Activated T-cell treated with anti-CD3 and anti-CD28 coated beads for 24 hours (primary cell): ENCODE results near the gene HOXA3.

Experiments
- DNase-seq: peaks from one replicate; pipeline ENCODE4 v3.0.0-alpha.2; 2020; ENCODE audit warnings: low read depth

HOXA3 gene

DNA sequence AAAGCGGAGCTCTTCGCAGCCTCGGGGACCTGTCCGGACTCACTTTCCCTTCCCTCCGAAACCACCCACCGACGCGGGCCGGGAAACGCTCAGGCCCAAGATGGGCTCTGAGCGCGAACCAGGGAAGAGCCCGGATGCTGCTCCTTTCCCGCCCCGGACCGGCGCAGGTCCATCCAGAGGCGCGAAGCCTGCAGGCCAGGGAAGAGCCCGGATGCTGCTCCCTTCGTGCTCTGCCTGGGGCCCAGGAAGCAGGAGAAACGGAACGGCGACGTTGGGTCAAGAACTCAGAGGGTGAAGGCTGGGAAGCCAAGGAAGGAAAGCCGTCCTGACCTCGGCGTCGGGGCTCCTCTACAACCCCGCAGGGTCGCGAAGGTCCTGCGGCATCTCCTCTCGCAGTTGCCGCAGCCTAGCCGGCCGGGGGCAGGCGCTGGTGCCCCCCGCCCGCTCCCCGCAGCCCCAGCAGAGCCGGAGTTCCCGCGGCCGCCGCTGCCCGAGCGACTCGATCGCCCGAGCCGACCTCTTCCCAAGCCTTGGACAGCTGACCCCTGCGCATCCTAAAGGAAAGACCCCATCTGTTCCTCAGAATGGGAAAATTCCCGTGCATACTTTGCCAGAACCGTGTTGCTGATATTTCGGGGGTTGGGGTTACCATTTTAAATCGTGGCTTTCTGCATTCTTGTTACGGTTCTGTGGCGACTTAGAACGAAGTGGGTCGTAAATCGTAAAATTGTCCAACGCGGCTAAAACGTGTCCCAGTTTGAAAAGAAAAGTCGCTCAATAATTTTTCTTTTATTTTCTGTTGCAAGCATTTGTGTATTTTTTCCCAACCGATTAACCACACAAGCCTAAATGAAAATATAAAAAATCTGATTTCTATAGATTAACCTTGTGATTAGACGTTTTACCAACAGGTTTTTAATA, 64.1 kb downstream of the HOXA3 start:
- DNase-seq, result no peak

DNA sequence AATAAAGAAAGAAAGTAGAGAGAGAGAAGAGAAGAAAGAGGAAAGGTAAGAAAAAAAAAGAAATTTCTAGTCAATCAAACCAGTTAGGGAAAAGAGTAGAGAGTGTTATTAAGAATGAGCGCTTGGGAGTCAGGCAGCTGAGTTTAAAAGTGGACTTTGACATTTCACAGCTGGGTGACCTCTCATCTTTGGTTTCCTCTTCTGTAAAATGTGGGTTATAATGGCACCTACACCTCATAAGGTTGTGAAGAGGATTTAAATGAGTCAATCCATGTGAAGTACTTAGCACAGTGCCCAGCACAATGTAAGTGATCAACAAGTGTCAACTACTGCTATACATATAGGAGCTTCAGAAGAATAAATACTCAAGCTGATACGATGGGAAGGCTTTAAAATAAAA, 68.7 kb downstream of the HOXA3 start:
- no peak for DNase-seq

DNA sequence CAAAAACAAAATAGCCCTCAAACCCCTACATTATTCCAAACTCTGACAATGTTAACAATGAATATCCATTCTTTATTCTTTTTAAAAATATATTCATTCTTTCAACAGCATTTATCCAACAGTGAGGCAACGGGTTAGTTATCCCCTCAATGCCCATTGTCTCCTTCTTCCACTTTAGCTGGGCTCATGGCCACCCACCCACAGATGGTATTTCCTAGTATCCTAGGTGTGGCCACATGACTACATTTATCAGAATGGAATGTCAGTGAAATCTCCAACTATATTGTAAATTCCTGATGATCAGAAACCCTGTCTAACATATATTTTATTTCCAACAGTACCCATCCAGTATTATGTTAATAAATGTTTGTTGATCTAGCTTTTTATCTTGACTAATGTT, 70.2 kb downstream of the HOXA3 start:
- no peak for DNase-seq

DNA sequence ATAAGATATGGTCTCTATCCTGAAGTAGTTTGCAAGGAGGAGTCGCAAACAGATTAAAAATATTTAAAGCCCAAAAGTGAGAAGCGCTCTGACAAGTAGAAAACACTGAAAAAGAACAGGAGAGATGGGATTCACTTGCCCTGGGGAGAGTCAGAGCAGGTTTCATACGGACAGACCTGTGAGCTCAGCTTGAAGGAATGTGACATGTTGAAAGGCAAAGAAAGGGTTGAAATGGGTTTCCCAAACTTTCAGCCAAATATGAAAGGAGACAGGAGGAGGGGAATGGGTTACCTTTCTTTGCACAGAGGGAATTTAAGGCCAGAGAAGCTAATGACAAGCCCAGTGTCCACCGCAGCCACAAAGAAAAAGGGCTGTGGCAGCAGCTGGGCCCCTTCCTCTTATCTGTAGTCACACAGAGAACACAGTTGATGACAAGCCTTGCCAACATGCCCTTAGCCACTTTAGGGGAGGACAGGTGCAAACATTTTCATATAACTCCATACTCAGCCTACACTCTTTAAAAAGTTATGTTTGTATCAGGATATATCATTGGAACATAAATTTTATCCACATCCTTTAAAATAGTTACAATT, 71.4 kb downstream of the HOXA3 start:
- DNase-seq, result no peak

DNA sequence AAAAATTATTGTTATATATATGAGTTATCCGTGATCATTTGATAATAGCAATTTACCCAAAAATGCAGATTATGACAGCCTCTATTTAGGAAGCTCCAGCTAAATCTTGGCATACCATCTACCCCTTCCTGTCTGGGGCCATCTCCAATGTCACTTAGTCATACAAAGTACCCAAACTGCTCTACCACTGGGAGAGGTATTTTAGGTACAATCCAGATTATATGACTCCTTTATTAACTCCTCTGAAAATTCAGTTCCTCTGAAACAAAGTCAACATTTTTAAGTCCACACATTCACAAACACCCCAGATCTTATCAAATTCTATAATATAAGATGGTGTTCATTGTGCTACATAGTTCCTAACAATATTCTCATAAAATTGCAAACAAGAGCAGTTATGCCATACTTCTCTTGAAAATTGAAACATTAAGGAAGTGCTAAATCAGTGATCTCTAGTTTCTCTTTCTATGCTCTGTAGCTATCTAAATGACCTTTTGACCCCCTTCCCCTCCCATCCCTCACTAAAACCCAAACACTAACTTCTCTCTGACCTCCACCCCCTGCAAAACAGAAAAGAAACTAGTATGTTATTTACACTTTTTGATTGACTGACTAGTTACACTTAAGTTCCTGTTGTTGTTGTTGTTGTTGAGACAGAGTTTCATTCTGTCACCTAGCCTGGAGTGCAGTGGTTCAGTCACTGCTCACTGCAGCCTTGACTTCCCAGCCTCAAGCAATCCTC, 73.0 kb downstream of the HOXA3 start:
- no peak for DNase-seq

DNA sequence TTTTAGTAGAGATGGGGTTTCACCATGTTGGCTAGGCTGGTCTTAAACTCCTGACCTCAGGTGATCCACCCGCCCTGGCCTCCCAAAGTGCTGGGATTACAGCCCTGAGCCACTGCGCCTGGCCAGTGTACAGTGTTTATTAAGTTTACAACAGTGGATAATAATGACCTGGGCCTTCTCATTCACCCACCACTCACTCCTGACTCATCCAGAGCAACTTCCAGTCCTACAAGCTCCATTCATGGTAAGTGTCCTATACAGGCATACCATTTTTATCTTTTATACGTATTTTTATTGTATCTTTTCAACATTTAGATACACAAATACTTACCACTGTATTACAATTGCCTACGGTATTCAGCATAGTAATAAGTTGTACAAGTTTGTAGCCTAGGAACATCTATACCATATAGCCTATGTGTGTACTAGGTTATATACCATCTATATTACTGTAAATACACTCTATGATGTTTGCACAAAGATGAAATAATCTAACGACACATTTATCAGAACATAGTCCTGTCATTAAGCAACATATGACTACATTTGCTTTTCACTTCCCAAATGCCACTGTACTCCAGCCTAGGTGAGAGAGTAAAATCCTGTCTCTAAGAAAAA, 73.7 kb downstream of the HOXA3 start:
- no peak for DNase-seq

DNA sequence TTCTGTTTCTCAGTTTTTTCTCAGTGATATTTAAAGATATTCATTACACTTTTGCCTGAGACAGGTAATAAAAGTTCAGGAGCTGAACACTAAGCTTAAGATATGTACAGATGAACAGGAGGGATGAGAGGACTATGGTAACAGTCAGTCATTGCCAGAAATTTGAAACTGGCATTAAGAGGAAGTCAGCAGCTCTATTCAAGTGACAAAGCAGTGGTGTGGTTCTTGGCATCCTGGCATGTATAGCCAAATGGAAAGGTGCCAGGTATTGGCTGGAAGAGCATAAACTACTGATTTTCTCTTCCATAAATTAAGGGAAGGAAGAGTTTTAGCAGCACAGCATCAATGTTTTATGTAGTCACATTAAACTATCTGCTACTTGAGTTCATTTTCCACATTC, 79.3 kb downstream of the HOXA3 start:
- no peak for DNase-seq

DNA sequence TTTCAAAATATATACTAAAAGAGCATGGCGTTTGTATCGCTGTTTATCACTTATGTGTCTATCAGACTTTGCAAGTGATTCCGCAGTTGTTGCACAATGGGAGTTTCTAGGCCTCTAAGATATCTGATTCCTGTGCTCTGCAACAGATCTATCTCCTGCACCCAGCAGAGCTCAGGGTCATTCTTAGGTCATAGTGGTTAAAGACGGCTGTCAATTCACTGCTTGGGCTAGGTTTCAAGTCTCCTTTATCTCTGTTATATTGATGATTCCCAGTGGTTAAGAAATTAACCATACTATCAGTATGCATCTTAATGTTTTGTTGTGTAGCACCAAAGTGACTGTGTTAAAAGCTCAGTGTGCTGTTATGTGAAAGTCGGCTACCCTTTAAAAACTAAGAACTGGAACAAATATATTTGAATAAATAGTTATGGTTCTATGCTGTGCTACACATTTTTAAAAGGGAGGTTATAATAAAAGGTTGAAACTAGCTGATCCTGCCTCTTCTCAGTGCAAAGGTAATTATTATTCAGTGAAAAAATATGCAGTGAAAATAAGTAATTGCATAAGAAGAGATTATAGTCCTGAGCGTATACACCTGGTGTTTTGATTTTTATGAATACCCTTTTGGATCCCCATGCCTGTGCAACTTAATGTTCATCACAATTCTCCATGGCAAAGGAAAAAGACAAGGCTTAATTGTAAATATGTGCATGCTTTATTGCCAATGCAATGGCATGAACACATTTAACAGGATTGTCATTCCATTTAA, 80.6 kb downstream of the HOXA3 start:
- DNase-seq, result no peak

DNA sequence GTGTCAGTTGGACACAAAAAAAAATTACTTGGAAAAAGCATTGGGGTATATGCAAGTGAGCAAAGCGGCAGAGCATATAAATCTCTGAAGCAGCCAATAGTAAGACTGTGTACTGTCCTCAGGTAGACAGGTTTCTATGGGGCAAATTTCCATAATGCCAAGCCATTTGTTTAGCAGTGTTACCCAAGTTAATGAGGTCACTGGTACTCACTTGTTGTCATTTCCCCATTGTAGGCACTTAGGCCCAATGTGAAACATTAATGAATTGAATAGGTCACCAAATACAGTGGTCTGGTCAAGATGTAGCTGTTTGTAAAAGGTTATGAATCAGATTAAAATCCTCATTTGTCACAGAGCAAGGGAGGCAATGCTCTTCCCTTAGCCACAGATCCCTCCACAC, 84.1 kb downstream of the HOXA3 start:
- DNase-seq, result no peak

DNA sequence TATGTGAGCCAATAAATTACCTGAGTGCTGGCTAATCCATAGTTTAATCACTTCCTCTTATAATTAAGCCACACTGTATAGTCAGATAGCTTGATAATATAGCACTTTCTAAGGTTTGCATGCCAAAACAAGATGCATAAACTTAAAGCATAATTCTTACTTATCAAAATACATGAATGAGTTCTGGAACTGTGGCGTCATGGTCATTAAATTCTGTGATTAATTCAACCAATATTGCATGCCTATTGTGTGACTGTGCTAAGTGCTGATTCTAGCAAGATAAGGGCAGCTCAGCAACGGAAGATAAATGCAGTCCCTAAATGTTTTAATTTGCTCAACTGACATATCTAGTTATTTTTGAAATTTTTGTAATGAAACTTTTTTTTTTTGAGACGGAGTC, 86.2 kb downstream of the HOXA3 start:
- no peak for DNase-seq

DNA sequence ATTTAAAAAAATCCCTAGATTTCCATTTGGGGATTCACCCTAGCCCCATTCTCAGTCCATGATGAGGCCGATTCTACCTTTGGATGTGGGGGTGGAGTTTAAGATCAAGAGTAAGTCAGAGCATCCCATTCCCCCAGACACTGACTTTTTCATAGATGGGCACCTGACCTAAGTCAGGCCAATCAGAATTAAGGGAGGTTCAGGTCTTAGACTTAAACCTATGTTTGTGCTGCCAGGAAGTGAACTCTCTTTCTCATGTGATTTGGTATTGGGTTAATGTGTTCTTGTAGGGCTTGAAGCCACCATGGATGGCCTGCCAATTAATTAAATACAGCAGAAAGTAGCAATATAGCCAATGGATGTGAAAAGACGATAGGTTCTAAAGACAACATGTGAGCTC, 86.7 kb downstream of the HOXA3 start:
- no peak for DNase-seq

DNA sequence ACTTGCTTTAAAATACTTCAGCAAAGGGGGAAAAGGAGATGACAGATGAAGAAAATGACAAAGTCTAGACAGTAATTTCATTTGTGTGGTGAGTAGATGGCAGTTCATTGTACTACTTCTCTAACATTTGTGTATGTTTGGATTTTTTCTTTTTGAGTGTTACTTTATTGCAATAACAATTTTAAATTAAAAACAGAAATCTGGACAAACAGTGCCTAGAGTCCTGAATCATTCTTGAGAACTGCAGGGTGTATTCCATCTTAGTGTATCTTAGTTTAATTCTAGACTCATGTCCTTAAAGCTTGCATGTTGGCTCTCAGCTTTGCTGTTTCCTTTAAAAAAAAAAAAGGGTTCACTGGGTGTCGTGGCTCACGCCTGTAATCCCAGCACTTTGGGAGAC, 87.7 kb downstream of the HOXA3 start:
- DNase-seq, result no peak

DNA sequence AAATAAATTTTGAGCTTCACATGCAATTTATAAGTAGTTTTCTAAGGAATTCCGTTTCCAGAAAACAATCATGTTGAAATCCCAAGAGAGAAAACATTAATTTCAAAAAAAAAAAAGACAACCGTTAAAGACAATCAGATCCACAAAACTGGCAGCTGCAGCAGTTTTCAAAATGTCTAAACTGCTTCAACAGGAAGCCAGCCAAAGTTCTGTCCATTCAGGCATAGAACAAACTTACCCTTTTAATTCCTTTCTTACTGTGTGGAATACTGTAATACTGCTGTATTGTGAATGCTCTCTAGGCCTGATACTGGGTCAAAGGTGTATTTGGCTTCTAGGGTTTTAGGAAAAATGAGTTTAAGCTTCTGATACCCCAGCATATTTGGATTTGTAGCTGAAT, 88.2 kb downstream of the HOXA3 start:
- DNase-seq, result no peak

DNA sequence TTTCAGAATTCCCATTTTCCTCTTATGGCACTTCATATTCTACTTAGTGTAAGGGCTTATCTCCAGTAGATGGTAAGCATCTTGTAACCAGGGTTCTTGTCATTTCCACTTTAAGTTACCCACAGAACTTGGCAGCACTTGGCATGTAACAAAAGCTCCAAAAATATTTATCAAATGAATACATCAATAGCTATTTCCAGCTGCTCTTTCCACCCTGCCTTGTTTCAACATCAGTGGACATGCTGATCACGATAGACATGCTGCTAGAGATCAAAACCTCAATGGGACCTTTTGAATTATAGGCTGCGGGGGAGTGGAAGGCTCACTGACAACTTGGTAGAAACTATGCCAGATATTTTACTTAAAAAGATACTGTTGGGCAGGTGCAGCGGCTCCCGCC, 89.4 kb downstream of the HOXA3 start:
- DNase-seq, result no peak
